Osteocyte (in vitro differentiated cells): ENCODE measurements around the gene NUDT5. TPM values are rescaled to one million over a fixed set of nuclear protein-coding genes. Genes with fewer than 3 reads are reported as not detected.
"Not testable (repeated sequence)": the region's sequence is repeated elsewhere in the genome, so short reads cannot be mapped to it uniquely, and the experiment has no call there.

Experiments used
- DNase-seq: peaks from one replicate; pipeline ENCODE4 v3.0.0; 2021; ENCODE audit warnings: mixed read lengths; ENCODE audit not compliant: unreplicated experiment; ENCODE audit errors: extremely low spot score
- H3K27ac Mint-ChIP-seq: one replicate; pipeline ENCODE4 v1.8.0; 2021; ENCODE audit warnings: mild to moderate bottlenecking, mixed read lengths; ENCODE audit not compliant: unreplicated experiment
- H3K27me3 Mint-ChIP-seq: one replicate; pipeline ENCODE4 v1.8.0; 2021; ENCODE audit warnings: mixed read lengths; ENCODE audit not compliant: unreplicated experiment
- H3K36me3 Mint-ChIP-seq: one replicate; pipeline ENCODE4 v1.8.0; 2021; ENCODE audit warnings: mixed read lengths; ENCODE audit not compliant: unreplicated experiment
- H3K4me1 Mint-ChIP-seq: one replicate; pipeline ENCODE4 v1.8.0; 2021; ENCODE audit warnings: mixed read lengths; ENCODE audit not compliant: unreplicated experiment
- H3K4me3 Mint-ChIP-seq: one replicate; pipeline ENCODE4 v1.8.0; 2021; ENCODE audit warnings: mild to moderate bottlenecking, moderate library complexity, mixed read lengths; ENCODE audit not compliant: unreplicated experiment
- H3K9me3 Mint-ChIP-seq: one replicate; pipeline ENCODE4 v1.8.0; 2021; ENCODE audit warnings: mixed read lengths; ENCODE audit not compliant: unreplicated experiment
- CTCF ChIP-seq: fragments of 200-600 bp; sonication (generic); IDR thresholded peaks from 2 replicates; pipeline ENCODE4 v1.5.0; 2021; ENCODE audit warnings: antibody characterized with exemption, mild to moderate bottlenecking, moderate library complexity
- total RNA-seq: library from RNA; stranded (reverse); gene quantifications from 2 replicates; pipeline ENCODE4 v1.2.1, GENCODE V29; 2021

The NUDT5 gene
- total RNA-seq, 1 donor from 2014 or later, result 56.2 TPM

DNA sequence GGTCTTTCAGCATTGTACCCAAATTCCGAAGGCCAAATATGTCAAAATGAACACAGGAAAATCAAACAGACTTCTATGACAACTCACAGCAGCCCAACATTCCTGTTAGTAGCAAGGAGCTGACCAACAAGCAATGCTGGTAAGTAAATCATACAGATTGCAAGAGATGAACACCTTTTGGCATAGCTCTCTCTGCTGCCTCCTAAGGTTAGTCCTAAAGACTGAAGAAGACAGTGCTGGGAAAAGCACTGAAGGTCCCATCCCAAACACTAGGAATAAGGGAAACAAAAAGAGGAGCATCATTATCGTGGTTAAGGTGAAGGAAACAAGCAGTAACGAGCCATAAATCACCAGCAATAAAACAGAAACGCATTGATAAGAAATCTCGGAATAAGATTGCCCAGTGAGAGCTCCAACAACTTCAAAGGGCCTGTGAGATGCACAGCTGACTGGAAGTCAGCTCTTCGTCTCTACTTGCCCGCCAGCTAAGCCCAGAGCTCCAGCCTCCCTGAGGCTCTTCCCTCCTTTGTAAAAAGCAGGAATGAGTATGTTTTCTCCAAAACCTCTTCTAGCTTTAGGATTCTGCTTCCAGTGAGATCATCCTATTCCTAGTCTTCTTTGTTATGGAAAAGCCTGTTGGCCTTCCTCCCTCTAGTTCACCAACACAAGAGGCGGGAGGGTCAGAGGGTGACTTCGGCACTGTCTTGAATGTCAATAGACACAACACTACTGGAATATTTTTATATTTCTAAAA is 15.3 kb downstream of the NUDT5 start:
- no peak for DNase-seq
- Mint-ChIP-seq H3K9me3 (no peaks in the 10 kb centered on the region), H3K27me3 (no peaks in the 10 kb centered on the region), H3K4me3 (no peak overlapping the region), H3K4me1 (no peaks in the 10 kb centered on the region), H3K36me3 (peaks cover 25% of the 10 kb centered on the region), H3K27ac (no peak overlapping the region)
- no peak for TF ChIP-seq CTCF

DNA sequence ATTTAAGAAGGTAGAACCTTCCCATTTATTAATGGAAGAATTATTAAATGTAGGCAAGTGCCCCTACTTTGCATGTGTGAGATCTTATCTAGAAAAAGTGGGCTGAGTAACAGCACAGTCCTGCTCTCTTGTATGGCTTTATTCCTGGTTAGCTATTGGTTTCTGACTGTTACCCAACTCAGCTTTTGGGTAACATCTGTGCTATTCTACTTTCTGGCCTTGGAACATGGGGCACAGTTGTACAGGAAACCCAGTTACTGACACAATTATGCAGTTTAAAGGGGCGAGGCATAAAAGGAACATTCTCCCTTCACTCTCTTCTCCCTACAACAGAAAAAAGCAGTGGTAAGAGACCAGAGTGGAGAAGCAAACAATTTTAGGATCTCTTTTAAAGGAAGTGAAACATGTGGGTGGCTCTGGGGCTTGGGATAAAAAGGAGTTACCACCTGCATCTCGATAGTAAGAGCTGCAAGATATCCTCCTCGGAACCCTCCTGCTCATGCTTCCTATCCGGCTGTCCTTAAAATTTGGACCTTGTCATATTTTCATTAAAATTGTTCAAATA is 16.0 kb downstream of the NUDT5 start:
- H3K27me3 Mint-ChIP-seq, result no peaks in the 10 kb centered on the region
- H3K27ac Mint-ChIP-seq, result no peak overlapping the region
- H3K36me3 Mint-ChIP-seq, result peaks cover 19% of the 10 kb centered on the region
- no peak for DNase-seq
- no peaks in the 10 kb centered on the region for H3K9me3 Mint-ChIP-seq
- H3K4me3 Mint-ChIP-seq, result no peak overlapping the region
- TF ChIP-seq CTCF, result no peak
- no peaks in the 10 kb centered on the region for H3K4me1 Mint-ChIP-seq

GRCh38 chr10:12177642-12178041 is 18.0 kb downstream of the NUDT5 start:
- TF ChIP-seq CTCF, result no peak
- H3K4me1 Mint-ChIP-seq, result no peaks in the 10 kb centered on the region
- H3K27me3 Mint-ChIP-seq, result no peaks in the 10 kb centered on the region
- no peak overlapping the region for H3K27ac Mint-ChIP-seq
- H3K36me3 Mint-ChIP-seq, result peaks cover 21% of the 10 kb centered on the region
- no peak overlapping the region for H3K4me3 Mint-ChIP-seq
- no peak for DNase-seq
- H3K9me3 Mint-ChIP-seq, result no peaks in the 10 kb centered on the region

- H3K9me3 Mint-ChIP-seq, H3K27ac Mint-ChIP-seq, H3K27me3 Mint-ChIP-seq, H3K4me3 Mint-ChIP-seq, H3K4me1 Mint-ChIP-seq, DNase-seq: not testable (repeated sequence)
- peaks cover 38% of the 10 kb centered on the region for H3K36me3 Mint-ChIP-seq
Observed at GRCh38 chr10:12171512-12171911, 24.2 kb downstream of the NUDT5 start.

- TF ChIP-seq CTCF, result no peak
- no peak overlapping the region for H3K27ac Mint-ChIP-seq
- no peaks in the 10 kb centered on the region for H3K9me3 Mint-ChIP-seq
- peaks cover 45% of the 10 kb centered on the region for H3K36me3 Mint-ChIP-seq
- no peak overlapping the region for H3K4me3 Mint-ChIP-seq
- DNase-seq, result no peak
- no peaks in the 10 kb centered on the region for H3K4me1 Mint-ChIP-seq
- no peaks in the 10 kb centered on the region for H3K27me3 Mint-ChIP-seq
Observed at GRCh38 chr10:12165999-12166775, 29.5 kb downstream of the NUDT5 start.
